Omental fat pad (tissue), 4 donors: ENCODE data around the gene ILKAP. TPM values are rescaled to one million over a fixed set of nuclear protein-coding genes. Genes with fewer than 3 reads are reported as not detected.

ENCODE experiments used
- ATAC-seq: fragments of 150-250 bp; one replicate; pipeline ENCODE4 v1.9.1; 2016; ENCODE audit warnings: mild to moderate bottlenecking, moderate library complexity; ENCODE audit not compliant: low FRiP score
- DNase-seq: peaks from one replicate; pipeline ENCODE4 v3.0.0-alpha.2; 2019; ENCODE audit warnings: low spot score
- CTCF ChIP-seq, 3 donors: fragments of 450-650 bp; IDR thresholded peaks; one replicate each; pipeline ENCODE4 v1.5.1; 2016 to 2017; ENCODE audit warnings: antibody characterized with exemption in 3 of 3, mild to moderate bottlenecking in 3 of 3, moderate library complexity in 2 of 3
- total RNA-seq, 4 donors: library from RNA; depleted of rRNA; stranded (reverse); fragments of >200 nt; gene quantifications; one replicate each; pipeline ENCODE4 v1.1.0, GENCODE V29; 2016

Gene ILKAP
- total RNA-seq, 4 donors from 2014 or later: 20.2 to 51.8 (median 29.7) TPM

GRCh38 chr2:238159071-238159539, 44.4 kb downstream of the ILKAP start:
- no peak for DNase-seq
- ATAC-seq: peak; percentile 15
- TF ChIP-seq CTCF (IDR thresholded peaks at IDR 0.05): no peak

- DNase-seq (no peak), ATAC-seq (peak; percentile 69)
- TF ChIP-seq CTCF (IDR thresholded peaks at IDR 0.05): no peak
These were observed 44.9 kb downstream of the ILKAP start, which contains the start of gene ERFE for GRCh38 chr2:238158509-238159070. Gene ERFE (plus strand): TSS chr2:238158970. CDS start chr2:238159008, 38 bp downstream.

GRCh38 chr2:238158018-238158508, 45.4 kb downstream of the ILKAP start:
- no peak for TF ChIP-seq CTCF (IDR thresholded peaks at IDR 0.05)
- ATAC-seq (no peak), DNase-seq (no peak)

GRCh38 chr2:238157506-238158017, 45.9 kb downstream of the ILKAP start:
- TF ChIP-seq CTCF (IDR thresholded peaks at IDR 0.05): no peak
- no peak for ATAC-seq
- no peak for DNase-seq

GRCh38 chr2:238155761-238156694, 47.5 kb downstream of the ILKAP start:
- ATAC-seq: no peak
- no peak for TF ChIP-seq CTCF (IDR thresholded peaks at IDR 0.05)
- no peak for DNase-seq

GRCh38 chr2:238155051-238155760, 48.3 kb downstream of the ILKAP start:
- DNase-seq (no peak), ATAC-seq (no peak)
- no peak for TF ChIP-seq CTCF (IDR thresholded peaks at IDR 0.05)
